Effector memory CD4-positive, alpha-beta T cell (primary cell): ENCODE measurements around the gene CDCA8.

Source experiments
- DNase-seq, 3 donors: peaks; one replicate each; pipeline ENCODE4 v3.0.0-alpha.2; 2020
- H3K27ac ChIP-seq: 2 replicates; pipeline ENCODE4 v1.7.0; 2013; ENCODE audit warnings: mild to moderate bottlenecking, low read length, moderate library complexity; ENCODE audit not compliant: insufficient read depth, poor library complexity, severe bottlenecking
- H3K27me3 ChIP-seq: replicated peaks from 2 replicates; pipeline ENCODE4 v1.7.0; 2013; ENCODE audit warnings: mild to moderate bottlenecking, low read length; ENCODE audit not compliant: insufficient read depth, control insufficient read depth, poor library complexity, severe bottlenecking
- H3K36me3 ChIP-seq: 2 replicates; pipeline ENCODE4 v1.7.0; 2013; ENCODE audit warnings: mild to moderate bottlenecking, low read length, moderate library complexity; ENCODE audit not compliant: control insufficient read depth, insufficient read depth
- H3K4me1 ChIP-seq: 2 replicates; pipeline ENCODE4 v1.7.0; 2013; ENCODE audit warnings: low read length, mild to moderate bottlenecking; ENCODE audit not compliant: control insufficient read depth, insufficient read depth, poor library complexity, severe bottlenecking
- H3K4me3 ChIP-seq: 2 replicates; pipeline ENCODE4 v1.7.0; 2013; ENCODE audit warnings: low read length, low read depth, mild to moderate bottlenecking; ENCODE audit not compliant: insufficient read depth, poor library complexity, severe bottlenecking
- H3K9me3 ChIP-seq: 2 replicates; pipeline ENCODE4 v1.7.0; 2013; ENCODE audit warnings: mild to moderate bottlenecking, low read length, moderate library complexity; ENCODE audit not compliant: control insufficient read depth

The CDCA8 gene

GRCh38 chr1:37746806-37747205, 54.5 kb downstream of the CDCA8 start:
- no peaks in the 10 kb centered on the region for H3K27me3 ChIP-seq
- no peak overlapping the region for H3K4me3 ChIP-seq

GRCh38 chr1:37748565-37748964, 56.2 kb downstream of the CDCA8 start:
- no peaks in the 10 kb centered on the region for H3K4me1 ChIP-seq
- H3K27me3 ChIP-seq: peaks cover 10% of the 10 kb centered on the region

More at GRCh38 chr1:37746806-37747205, 54.5 kb downstream of the CDCA8 start:
- H3K9me3 ChIP-seq: no peaks in the 10 kb centered on the region
- H3K27ac ChIP-seq: no peak overlapping the region
- DNase-seq: no peak
- H3K4me1 ChIP-seq: no peaks in the 10 kb centered on the region
- H3K36me3 ChIP-seq: no peaks in the 10 kb centered on the region

GRCh38 chr1:37752213-37752582, 59.9 kb downstream of the CDCA8 start:
- Histone ChIP-seq H3K27ac (no peak overlapping the region), H3K4me3 (no peak overlapping the region), H3K4me1 (no peaks in the 10 kb centered on the region), H3K27me3 (peaks cover 10% of the 10 kb centered on the region), H3K36me3 (no peaks in the 10 kb centered on the region), H3K9me3 (no peaks in the 10 kb centered on the region)
- no peak for DNase-seq

More at GRCh38 chr1:37748565-37748964, 56.2 kb downstream of the CDCA8 start:
- no peak overlapping the region for H3K27ac ChIP-seq
- H3K4me3 ChIP-seq: no peak overlapping the region
- no peaks in the 10 kb centered on the region for H3K36me3 ChIP-seq
- no peak for DNase-seq
- H3K9me3 ChIP-seq: no peaks in the 10 kb centered on the region

GRCh38 chr1:37752583-37753471, 60.5 kb downstream of the CDCA8 start:
- Histone ChIP-seq H3K36me3 (no peaks in the 10 kb centered on the region), H3K27ac (no peak overlapping the region), H3K4me3 (no peak overlapping the region), H3K4me1 (no peaks in the 10 kb centered on the region), H3K27me3 (peaks cover 10% of the 10 kb centered on the region), H3K9me3 (no peaks in the 10 kb centered on the region)
- DNase-seq: no peak

GRCh38 chr1:37753473-37754321, 61.4 kb downstream of the CDCA8 start:
- Histone ChIP-seq H3K9me3 (no peaks in the 10 kb centered on the region), H3K27ac (no peak overlapping the region)

GRCh38 chr1:37755290-37755689, 63.0 kb downstream of the CDCA8 start:
- Histone ChIP-seq H3K4me1 (no peaks in the 10 kb centered on the region), H3K27ac (no peak overlapping the region), H3K27me3 (peaks cover 10% of the 10 kb centered on the region), H3K36me3 (no peaks in the 10 kb centered on the region), H3K4me3 (no peak overlapping the region), H3K9me3 (no peaks in the 10 kb centered on the region)
- no peak for DNase-seq

More at GRCh38 chr1:37753473-37754321, 61.4 kb downstream of the CDCA8 start:
- H3K27me3 ChIP-seq: peaks cover 10% of the 10 kb centered on the region
- DNase-seq: no peak
- no peaks in the 10 kb centered on the region for H3K36me3 ChIP-seq
- no peaks in the 10 kb centered on the region for H3K4me1 ChIP-seq
- H3K4me3 ChIP-seq: no peak overlapping the region

GRCh38 chr1:37755951-37756560, 63.7 kb downstream of the CDCA8 start:
- H3K27ac ChIP-seq: no peak overlapping the region
- H3K36me3 ChIP-seq: no peaks in the 10 kb centered on the region
- H3K4me1 ChIP-seq: no peaks in the 10 kb centered on the region
- H3K4me3 ChIP-seq: no peak overlapping the region
- peaks cover 10% of the 10 kb centered on the region for H3K27me3 ChIP-seq
- no peaks in the 10 kb centered on the region for H3K9me3 ChIP-seq
- DNase-seq: no peak
